ENCODE data around the gene RAC2.
A peak's percentile ranks its signal among the peaks of the same experiment; 100 is the strongest.
"Not testable (repeated sequence)": the region's sequence is repeated elsewhere in the genome, so short reads cannot be mapped to it uniquely, and the experiment has no call there.

The RAC2 gene

GRCh38 chr22:37233371-37233750, 10.7 kb downstream of the RAC2 start:
- not testable (repeated sequence) for DNase-seq

DNA sequence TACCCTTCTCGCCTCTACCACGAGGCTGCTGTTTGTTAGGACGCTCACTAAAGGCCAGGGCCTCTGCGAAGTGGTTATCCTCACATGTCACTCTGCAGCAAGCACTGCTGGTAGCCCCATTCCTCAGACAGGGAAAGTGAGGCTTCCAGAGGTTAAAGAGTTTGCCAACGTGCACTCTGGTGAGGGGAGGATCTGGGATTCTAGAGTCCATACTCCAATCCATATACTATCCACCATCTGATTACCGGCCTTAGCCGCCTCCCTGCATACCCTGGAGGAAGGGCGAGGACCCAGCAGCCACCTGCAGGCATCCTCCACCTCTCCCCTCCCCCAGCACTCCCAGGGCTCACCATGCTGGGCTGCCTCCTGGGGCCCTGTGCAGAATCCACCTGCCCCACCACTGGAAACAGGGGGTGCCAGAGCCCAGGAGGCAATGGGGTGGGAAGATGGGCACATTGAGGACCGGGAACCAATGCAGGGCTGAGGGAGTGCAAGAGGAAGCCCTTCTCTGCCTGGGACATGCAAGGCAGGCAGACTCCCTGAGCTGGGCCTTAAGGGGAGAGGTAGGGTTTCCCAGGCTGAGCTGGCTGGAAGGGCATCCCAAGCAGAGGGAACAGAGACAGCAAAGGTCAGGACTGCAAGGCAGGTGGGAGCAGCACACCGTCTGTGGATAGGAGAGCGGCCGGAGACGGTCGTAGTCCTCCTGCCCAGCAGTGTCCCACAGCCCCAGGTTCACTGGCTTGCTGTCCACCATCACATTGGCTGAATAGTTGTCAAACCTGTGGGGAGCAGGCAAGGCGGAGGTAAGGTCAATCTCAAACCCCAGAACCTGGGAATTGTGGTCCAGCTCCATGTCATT, 11.7 kb downstream of the RAC2 start:
- DNase-seq, result no peak

GRCh38 chr22:37231406-37232139, 12.5 kb downstream of the RAC2 start:
- DNase-seq, result no peak

DNA sequence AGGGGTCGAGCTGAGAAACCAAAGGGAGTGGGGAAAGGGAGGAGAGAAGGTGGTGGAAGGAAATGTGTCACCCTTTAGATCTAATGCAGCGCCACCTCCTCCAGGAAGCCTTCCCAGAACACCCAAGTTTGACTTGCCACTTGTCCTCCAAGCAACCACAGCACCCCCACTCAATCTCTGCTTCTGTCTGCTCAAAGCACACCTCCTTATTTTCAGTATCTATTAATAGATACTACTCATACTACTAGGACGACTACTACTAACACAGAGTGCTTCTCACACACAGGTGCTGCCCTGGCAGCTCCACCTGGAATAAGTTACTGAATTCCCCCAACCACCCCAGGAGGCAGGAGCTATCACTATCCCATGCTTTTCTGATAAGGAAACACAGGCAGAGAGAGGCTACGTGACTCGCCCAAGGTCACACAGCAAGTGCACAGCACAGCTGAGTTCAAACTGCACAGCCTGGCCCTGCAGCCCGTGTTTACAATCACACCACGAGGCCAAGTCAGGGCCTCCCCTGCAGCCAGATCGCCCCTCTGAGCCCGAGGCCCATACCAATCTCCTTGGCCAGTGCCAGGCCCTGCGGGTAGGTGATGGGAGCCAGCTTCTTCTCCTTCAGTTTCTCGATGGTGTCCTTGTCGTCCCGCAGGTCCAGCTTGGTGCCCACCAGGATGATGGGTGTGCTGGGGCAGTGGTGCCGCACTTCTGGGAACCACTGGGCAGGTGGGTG, 13.2 kb downstream of the RAC2 start:
- no peak for DNase-seq

DNA sequence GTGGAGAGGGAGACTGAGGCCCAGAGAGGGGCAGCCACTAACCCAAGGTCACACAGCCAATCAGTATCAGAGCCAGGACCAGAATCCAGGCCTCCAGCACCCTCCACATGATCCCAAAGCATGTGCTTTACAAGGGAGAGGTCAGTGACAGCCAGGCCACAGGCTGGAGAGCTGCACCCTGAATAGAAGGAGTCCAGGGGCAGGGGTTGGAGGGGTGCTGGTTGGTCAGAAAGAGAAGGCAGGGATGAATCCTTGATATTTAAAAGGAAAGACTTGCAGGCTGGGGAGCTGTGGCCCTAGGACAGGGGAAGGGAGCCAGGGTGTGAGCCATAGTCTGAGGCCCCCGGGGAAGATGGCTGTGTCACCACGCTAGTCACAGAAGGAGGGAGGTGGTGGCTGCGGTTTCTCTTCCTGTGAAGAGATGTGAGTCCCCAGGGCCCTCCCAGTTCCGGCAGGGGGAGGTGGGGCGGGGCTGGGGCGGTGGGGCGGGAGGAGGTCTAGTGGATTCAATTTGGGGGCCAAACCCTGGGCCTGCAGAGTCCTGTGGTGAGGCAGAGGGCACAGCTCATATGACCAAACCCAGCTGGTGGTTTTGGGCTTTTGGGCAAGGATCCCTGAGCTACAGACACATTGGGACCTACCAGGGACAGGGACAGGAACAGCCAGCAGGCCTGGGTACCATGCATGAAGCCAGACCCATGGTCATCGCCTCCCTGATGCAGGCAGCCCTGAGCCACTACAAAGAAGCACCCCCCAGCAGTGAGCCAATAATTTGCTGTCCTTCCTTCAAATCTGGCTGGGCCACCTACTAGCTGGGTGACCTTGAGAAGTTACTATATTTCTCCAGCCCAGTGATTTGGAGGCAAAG, 14.0 kb downstream of the RAC2 start:
- DNase-seq, result no peak

DNA sequence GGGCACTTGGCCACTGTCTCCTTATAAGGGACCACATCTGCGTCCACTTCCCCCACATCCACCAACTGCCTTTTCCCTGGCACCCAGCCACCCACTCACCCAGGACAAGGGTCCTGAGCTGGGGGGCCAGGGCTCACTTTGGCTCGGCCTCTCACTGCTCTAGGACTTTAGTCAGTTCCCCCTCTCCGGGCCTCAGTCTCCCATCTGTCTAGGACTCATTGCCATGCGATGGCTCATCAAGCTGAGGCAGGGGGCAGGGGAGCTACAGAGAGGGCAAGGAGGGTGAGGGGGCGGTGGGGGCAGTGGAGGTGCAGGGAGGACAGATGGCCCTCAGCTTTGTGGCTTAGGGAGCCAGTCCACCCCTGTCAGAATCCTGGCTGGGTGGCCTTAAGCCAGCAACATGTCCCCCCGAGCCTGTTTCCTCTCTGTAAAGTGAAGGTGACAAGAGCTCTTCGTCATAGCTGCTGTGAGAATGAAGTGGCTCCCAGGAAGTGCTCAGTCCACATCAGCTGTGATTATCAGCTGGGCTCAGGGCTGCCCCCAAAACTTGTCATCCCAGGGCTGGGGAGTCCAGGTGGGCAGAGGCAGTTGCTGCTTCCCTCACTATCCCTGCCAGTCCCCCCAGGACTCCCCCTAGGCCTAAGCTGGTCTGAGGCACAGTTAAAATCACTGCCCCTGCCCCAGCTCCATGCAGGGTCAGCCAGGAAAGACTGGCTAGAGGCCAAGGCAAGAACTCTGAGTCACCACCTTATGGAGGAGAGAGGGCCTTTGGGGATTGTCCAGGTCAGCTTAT, 14.9 kb downstream of the RAC2 start:
- no peak for DNase-seq

DNA sequence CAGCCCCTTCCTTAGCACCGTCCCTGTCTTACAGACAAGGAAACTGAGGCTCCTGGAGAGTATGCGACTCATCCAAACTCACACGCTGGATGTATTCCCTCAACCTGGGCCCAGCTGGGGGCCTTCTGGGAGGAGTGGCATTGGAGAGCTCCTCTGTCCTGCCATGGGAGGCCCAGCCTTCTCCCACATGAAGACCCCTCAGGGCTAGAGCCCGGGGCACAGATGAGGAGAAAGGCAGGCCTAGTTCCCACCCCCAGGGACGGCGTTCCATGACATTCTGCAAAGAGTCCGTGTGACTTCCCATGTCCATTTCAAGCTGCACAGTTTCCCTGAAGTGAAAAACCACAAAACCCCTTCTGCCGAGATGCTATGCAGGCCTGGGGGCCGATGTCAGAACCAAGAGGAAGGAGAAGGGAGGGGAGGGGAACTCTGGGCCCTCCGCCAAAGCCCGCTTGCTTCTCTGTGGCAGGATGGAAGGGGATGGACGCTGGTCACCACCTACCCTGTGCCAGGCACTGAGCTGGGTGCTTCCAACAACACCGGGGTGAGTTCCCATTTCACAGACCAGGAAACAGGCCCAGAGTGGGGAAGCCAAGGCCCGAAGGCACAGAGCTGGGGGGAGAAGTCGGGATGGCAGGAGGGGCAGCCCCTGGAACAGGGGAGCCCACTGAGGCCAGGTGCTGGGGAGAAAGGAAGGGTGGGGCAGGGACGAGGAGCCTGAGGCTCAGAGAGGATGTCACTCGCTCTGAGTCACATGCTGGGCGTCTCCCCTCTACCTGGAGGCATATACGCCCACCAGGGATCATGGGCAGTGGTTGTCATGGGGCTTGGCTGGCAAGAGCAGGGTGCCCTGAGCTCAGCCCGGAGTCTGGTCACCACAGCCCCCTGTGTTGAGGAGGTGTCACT, 15.7 kb downstream of the RAC2 start:
- no peak for DNase-seq

- DNase-seq, result no peak
These were observed 17.6 kb downstream of the RAC2 start for GRCh38 chr22:37226514-37226913.

DNA sequence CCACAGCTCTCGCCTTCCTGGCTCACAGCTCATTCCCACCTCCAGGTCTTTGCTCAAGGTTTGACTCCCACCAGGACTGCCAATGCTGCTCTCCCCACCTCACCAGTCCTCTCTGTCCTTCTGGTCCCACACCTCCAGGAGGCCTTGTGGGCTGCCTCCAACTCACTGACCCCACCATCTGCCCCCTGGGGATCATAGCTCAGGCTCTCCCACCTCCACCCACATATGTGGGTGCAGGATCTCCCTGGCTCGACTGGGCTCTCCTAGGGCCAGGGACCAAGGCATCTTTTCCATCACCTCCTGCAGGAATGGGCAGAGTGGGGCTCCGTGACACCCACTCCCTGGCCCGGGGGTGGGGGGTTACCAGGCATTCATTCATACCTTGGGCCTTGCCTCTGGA, 18.0 kb downstream of the RAC2 start:
- no peak for DNase-seq

GRCh38 chr22:37225481-37225880, 18.6 kb downstream of the RAC2 start:
- DNase-seq, result peak in 1 of 2 experiments; percentile 25

DNA sequence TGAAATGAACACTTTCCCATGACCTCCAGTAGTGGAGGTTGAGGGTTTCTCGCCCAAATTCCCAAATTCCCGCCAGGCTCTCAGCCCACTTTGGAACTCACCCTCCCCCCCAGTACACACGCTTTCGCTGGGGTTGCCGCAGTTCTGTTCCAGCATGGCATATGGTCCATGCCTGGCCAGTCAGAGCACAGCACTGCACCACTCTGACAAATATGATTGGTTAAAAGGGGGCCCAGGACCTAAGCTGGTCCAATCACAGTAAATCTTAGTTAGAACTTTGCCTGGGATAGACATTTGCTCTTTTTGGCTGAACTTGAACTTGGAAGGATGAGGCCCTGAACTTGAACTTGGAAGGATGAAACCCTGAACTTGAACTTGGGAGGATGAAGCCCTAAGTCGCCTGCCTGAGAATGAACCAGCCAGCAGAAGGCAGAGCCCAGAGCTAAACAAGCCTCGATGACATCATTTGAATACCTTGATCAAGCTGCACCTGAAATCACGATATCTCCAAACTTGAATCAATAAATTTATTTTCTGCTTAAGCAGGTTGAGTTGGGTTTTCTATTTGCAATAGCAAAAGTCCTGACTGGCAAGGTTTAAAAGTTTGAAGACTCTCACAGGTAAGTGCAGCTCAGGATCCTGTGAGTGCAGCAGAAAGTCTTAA, 19.2 kb downstream of the RAC2 start:
- no peak for DNase-seq

DNA sequence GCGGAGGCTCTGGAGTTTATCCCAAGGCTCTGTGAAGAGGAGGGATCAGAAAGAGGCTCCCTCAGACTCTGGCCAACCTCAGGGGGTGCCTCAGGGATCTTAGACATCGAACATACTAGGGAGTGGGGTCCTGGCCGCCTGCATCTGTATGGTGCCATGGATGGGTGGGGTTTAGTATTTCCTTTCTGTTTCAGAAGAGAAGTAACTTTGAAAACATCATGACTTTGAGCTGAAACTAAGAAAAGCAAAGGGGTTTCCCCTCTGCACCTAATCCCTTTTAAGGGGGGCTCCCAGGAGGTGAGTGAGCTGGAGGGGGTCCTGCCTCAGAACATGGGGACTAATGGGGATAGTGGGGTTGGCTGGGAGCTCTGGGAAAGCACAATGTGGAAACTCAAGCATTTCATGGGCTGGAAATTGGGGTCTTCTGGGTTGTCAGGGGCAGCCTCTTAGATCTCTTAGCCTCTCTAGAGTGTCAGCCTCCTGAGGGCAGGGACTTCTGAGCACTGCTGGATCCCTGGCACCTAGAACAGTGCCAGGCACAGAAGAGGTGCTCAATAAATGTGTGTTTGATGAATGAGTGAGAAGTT, 20.0 kb downstream of the RAC2 start:
- no peak for DNase-seq

DNA sequence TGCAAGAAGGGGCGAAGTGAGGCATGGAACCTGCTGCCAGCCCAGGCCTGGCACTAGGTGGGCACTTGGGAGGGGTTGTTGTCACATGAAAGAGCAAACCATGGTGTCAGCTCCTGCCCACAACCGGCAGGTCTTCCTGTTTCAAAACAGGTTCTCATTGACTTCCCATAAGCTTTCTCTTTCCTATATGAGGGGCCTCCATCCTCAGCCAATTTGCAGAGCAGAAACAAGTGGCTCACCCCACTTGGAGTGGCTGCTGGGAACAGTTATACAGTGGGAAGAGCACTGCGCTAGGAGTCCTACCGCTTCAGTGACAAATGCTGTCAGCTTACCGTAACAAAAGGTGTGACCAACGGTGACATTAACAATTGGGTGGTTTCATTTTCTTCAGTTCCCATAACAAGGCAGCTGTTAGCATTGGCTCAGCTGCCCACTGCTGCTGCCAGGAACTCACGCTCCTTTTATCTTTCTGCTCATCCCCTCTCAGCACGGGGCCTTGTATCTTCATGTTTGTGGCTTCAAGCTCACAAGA, 21.6 kb downstream of the RAC2 start:
- DNase-seq, result no peak

DNA sequence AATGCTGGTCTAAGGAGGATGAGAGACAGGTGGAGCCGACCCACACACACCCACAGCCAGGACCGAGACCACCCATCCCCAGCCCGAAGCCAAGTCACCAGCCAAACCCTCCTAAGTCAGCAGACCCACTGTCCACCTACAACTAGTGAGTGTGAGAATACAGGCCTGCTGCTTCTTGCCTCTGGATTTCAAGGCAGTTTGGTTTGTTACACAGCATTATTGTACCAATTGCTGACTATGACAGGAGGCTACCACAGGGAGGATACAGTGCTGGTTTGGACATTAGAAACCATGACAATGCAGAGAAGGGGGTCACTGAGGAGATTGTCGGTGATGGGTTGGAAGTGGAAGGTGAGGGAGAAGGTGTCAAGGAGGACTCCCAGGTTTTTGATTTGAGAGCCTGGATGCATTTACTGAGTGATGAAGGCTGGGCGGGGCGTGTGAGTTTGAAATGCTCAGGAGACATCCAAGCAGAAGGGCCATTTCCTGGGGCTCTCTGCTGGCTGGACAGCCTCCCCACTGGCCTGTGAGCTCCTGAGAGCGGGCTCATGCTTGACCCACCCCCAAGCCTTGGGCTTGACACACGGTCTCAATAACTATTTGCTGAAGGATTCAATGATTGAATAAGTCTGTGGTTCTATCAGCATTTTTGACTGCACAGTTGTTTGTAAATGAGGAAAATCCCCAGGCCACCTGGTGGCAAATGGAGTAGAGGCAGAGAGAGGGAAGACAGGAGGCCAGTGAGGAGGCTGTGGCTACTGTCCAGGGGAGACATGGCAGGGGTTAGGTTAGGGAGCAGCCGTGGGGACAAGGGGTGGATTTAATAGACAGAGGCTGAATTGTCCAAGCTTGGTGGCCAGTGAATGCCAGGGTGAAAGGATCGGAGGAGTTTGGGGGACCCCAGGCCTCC, 22.4 kb downstream of the RAC2 start:
- DNase-seq, result no peak

- DNase-seq, result no peak
These were observed 23.5 kb downstream of the RAC2 start for GRCh38 chr22:37220543-37220981.

DNA sequence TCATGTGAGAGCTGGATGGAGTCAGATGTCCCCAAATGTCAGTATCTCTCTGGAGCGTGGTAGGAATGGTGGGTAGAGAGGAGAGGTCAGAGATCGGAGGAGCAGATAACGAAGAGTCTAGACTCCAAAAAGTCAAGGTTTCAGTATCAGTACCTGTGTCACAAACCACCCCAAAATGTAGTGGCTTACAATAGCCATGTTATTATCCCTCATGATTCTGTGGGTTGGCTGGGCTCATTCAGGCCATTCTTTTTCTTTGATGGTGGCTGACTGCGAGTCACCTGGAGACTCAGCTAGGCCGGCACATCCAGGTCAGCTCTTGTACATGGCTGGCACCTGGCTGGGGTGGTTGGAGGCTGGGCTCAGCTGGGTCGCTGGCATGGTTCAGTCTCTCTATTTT, 24.5 kb downstream of the RAC2 start:
- DNase-seq, result no peak

GRCh38 chr22:37218771-37219411, 25.2 kb downstream of the RAC2 start:
- no peak for DNase-seq

GRCh38 chr22:37218399-37218770, 25.7 kb downstream of the RAC2 start:
- no peak for DNase-seq

Data from NCI-H526 (cell line).